NCI-H774 (cell line): ENCODE results near the gene AP2A1.
"Not testable (repeated sequence)": the region's sequence is repeated elsewhere in the genome, so short reads cannot be mapped to it uniquely, and the experiment has no call there.

Source experiments
- DNase-seq: peaks from one replicate; lab custom pipeline; 2025; lab: John Stamatoyannopoulos, UW

AP2A1 gene

DNA sequence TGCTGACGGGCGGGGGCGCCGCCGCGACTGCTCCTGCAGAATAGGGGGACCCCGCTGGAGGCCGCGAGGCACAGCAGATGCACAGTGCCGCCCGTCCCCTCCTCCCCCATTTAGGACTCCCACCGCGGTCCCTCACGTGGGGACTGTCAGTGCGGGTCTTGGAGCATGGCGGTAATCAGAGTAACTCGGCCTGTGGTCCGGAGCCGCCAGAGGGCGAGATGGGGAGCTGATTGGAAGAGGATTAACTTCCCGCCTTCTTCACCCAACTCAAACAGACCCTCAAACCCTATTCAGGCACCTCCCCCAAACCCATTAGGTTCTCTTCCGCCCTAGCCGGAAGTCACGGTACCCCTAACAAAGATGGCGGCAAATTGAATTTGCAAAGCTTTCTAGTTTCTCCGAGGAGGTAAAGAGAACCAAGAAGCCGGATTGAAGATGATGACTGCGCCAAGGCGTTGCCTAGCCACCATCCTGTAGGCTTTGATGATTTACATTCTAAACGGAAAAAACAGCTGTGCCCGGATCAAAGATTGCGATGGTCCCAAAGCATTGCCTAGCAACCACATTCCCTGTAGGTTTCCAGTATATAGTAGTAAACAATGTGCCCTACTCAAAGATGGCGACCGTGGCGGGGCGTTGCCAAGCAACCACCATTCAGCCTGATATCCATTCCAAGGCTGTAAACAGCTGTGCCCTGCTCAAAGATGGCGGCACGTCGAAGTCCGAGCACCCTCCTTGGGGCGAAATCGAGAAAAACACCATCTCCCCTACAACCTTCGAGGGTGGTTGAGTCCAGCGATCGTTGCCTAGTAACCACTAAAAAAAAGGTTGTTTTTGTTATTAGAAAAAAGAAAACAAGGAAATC is 46.4 kb downstream of the AP2A1 start, which contains the start of gene FUZ:
FUZ (minus strand) TSS at position 296 of the 865 bp plus-strand sequence; CDS start at position 110, 186 bp downstream.
- peak; percentile 97 for DNase-seq

- DNase-seq: no peak
These were observed 47.2 kb downstream of the AP2A1 start for GRCh38 chr19:49814010-49814409.

DNA sequence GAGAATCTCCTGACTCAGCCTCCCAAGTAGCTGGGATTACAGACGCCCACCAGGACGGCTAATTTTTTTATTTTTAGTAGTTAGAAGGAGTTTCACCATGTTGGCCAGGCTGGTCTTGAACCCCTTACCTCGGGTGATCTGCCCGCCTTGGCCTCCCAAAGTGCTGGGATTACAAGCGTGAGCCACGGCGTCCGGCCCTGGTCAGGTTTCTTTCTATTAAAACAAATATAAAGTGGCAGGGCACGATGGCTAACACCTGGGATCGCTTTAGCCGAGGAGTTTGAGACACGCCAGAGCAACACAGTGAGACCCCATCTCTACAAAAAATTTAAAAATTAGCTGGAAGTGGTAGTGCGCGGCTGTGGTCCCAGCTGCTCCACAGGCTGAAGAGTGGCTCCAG is 49.8 kb downstream of the AP2A1 start:
- DNase-seq: no peak

DNA sequence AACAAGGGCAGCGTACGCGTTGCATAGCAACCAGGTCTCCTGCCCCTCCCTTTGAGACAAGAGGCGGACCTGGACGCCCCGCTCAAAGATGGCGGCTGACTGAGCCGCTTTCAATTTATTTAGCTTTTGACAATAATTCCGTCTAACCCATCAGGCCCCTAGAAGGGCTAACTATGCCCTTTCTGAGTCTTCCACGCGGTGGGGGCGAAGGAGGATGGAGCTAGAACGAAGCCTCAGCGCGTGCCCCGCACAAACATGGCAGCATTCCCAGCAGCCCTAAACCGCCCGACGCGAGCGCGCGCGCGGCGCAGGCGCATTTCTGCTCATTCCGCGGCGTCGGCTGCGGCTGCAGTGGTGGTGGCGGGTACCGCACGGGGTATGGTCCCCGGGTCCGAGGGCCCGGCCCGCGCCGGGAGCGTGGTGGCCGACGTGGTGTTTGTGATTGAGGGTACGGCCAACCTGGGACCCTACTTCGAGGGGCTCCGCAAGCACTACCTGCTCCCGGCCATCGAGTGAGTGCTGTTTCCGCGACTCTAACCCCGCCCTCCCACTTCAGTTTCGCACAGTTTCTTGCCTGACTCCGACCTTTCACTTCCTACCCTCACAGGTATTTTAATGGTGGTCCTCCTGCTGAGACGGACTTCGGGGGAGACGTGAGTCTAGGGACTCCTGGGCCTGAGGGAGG is 51.3 kb downstream of the AP2A1 start, which contains the start of gene MED25:
MED25 (plus strand) TSS at position 326 of the 685 bp plus-strand sequence; CDS start at position 379, 53 bp downstream.
- peak; percentile 84 for DNase-seq

DNA sequence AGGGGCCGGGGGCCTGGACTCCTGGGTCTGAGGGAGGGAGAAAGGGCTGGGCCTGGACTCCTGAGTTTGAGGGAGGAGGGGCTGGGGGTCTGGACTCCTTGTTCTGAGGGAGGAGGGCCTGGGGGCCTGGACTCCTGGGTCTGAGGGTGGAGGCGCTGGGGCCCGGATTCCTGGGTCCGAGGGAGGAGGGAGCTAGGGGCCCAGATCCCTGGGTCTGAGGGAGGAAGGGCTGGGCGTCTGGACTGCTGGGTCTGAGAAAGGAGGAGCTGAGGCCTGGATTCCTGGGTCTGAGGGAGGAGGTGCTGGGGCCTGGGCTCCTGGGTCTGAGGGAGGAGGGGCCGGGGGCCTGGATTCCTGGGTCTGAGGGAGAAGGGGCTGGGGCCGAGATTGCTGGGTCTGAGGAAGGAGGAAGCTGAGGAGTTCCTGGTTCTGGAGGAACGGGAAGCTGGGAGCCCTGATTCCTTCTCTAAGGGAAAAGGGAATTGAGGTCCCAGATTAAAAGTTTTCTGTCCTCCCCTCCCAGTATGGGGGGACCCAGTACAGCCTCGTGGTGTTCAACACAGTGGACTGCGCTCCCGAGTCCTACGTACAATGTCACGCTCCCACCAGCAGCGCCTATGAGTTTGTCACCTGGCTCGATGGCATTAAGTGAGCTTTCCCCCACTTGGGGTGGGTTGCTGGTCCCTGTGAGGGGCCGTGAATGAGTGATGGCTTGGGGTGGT is 52.0 kb downstream of the AP2A1 start:
- DNase-seq: no peak

- DNase-seq: not testable (repeated sequence)
These were observed 52.8 kb downstream of the AP2A1 start for GRCh38 chr19:49819452-49820115.

GRCh38 chr19:49820125-49820524 is 53.3 kb downstream of the AP2A1 start:
- DNase-seq: peak; percentile 58

- DNase-seq: peak; percentile 86
These were observed 56.7 kb downstream of the AP2A1 start for GRCh38 chr19:49823472-49823871.

DNA sequence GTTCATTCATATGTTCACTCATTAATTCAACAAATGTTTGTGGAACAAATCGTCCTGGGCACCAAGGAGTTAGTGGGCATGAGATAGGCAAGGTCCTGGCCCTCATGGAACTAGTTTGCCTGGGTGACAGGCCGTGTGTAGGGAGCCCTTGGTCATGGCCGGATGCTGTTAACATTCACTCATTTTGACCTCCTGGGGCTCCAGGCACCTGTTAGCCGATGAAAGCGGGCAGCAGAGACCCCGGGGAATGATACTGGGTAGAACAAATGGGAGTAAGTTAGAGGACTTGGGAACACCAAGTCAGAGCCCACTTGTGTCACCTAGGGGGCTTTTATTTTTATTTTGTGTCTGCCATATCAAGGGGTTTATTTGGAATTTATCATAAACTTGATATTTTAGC is 57.9 kb downstream of the AP2A1 start:
- DNase-seq: no peak

DNA sequence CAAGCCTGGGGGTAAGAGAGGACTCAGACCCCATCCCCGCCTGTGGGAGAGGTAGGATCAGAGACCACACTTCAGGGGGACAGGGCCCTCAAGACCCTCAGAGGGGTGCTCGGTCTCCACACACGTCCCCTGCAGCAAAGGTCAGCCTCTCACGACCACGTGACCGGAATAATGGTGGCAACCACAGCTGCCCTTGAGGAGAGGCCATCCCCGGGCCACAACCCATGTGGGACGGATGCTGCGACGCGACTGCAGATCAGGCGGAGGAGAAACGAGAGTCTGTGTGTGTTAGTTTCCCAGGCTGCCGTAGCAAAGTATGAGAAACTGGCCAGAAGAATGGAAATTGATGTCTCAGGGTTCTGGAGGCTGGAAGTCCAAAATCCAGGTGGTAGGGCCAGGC is 60.2 kb downstream of the AP2A1 start:
- DNase-seq: no peak

GRCh38 chr19:49829200-49829599 is 62.4 kb downstream of the AP2A1 start:
- DNase-seq: no peak

DNA sequence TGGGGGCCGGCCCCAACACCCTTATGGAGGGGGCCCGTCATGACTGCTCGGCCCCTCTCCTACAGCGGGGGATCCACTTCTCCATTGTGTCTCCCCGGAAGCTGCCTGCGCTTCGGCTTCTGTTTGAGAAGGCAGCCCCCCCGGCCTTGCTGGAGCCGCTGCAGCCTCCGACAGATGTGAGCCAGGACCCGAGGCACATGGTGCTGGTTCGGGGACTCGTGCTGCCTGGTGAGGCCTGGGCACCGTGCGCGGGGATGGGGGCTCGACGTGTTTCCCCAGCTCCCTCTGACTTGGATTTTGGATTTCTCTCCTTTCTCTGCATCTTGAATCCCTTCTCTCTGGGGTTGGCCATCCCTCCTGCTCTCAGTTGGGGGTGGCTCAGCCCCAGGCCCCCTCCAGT is 62.9 kb downstream of the AP2A1 start:
- DNase-seq: no peak

DNA sequence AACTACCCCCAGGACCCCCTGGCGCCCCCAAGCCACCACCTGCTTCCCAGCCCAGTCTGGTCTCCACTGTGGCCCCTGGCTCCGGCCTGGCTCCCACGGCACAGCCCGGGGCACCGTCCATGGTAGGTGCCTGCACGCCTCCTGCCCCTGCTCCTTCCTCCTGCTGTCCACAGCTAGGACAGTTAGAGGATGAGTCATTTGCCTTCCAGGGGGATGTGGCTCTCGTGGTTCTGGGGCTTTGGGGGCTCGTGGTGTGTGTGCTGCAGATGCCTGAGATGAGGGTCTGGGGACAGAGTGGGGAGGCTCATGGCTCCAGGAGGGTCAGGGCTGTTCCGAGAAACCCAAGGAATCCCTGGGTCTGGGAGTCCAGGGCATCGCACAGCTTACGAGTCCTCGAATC is 64.0 kb downstream of the AP2A1 start:
- no peak for DNase-seq

GRCh38 chr19:49831592-49831991 is 64.8 kb downstream of the AP2A1 start:
- no peak for DNase-seq

GRCh38 chr19:49832556-49832955 is 65.8 kb downstream of the AP2A1 start:
- DNase-seq: no peak

DNA sequence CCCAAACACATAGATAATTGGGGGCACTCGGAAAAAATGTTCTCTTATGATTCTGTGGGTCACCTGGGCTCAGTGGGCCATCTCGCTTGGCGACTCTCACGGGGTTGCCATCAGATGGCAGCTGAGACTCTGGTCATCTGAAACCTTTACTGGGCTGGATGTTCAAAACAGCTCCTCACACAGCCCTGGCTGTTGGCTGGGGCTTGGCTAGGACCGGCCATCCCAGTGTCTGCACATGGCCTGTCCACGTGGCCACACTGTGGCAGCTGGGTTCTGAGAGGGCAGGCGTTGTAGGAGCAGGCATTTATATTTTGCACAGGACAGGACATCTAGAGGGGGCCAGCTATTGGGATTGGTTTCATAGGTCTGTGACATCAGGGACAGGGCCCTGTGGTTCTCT is 66.8 kb downstream of the AP2A1 start:
- DNase-seq: no peak

DNA sequence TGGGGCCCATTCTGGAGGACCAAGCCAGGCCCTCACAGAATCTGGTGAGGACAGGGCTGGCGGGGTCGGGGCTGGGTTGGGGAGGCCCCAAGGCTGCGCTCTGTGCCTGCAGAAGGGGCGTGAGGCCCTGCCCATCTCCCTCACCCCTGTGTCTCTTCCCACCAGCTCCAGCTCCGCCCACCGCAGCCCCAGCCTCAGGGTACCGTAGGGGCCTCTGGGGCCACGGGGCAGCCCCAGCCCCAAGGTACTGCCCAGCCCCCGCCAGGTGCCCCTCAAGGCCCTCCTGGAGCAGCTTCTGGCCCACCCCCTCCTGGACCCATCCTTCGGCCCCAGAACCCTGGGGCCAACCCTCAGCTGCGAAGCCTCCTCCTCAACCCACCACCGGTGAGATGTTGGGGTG is 68.8 kb downstream of the AP2A1 start:
- DNase-seq: no peak

DNA sequence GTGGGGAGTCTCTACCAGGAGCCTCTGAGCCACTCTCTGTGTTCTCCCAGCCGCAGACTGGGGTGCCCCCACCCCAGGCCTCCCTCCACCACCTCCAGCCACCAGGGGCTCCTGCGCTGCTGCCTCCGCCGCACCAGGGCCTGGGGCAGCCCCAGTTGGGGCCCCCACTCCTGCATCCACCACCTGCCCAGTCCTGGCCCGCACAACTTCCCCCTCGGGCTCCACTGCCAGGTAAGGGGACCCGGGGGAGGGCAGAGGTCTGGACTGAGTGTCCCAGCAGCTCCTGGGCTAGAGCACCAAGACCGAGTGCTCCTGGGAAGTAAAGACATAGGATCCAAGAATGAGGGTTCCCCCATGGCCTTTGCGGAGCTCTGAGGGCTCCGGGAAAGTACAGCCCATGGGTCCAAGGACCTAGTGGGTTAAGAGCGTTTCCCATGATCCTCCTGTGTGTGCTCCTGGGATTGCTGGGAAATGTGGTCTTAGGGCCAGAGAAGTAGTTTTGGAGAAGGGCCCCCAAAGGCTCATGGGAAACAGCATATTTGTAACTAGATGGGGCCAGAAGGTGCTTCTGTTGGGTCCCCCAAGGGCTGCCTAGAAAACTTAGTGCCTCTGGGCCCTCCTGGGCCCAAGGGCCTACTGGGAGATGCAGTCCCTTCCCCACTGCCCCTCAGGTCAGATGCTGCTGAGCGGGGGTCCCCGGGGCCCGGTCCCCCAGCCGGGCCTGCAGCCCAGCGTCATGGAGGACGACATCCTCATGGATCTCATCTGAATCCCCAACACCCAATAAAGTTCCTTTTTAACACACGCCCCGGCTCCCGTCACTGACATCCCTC is 69.6 kb downstream of the AP2A1 start:
- no peak for DNase-seq

GRCh38 chr19:49837009-49837310 is 70.2 kb downstream of the AP2A1 start:
- DNase-seq: no peak

DNA sequence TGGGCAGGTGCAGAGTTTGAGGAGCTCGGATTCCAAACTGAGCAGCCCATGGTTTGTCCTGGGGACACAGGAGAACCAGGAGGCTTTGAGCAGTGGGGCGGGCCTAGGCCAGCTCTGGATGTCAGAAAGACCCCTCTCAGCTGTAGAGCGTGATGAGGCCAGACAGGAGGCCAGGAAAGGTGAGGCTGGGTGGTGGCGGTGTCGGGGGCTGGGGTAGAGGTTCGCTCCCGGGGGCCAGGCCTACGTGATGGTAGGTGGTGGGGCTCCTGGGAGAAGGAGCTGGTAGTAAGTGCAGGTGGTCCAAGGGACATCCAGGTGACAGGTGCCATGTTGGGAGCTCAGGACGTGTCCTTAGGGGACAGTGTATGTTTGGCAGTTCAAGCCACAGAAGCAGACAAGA is 70.6 kb downstream of the AP2A1 start:
- no peak for DNase-seq

DNA sequence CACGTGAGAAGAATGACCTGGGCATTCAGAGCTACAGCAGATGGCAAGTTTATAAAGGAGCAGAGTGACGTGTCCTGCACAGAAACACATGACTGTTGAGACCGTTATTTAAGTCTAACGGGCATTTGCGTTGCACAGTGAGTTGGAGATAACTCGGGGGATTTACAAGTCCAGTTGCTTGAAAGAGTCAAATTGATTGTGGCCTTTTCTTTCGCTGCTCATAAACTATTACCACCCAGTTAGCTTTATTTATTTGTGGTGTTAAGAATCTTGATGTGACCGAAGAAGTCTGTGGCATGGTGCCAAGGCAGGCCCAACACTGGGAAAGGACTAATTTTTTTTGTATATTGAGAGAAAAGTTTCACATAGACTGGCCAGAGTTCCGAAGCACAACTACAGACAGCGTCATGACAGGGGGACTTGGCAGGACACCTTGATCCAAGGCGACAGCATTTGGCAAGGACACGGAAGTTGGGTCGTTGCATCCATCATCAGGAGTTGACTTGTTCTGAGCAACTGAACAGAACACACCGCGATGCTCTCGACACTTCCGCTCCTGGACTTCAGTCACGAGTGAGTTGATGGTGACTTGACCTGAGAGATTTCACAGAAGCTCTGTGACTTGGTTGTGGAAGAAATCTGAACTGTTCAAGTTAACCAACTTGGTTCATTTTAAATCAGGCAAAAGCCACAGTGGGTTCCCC is 72.2 kb downstream of the AP2A1 start:
- DNase-seq: no peak
